CD4-positive, alpha-beta T cell treated with Interleukin-4 for 4 hours (primary cell): Measurements from ENCODE around the gene CTNNA2.
"Not testable (repeated sequence)": the region's sequence is repeated elsewhere in the genome, so short reads cannot be mapped to it uniquely, and the experiment has no call there.

Source experiments
- DNase-seq: peaks from one replicate; pipeline ENCODE4 v3.0.0-alpha.2; 2020

The CTNNA2 gene

GRCh38 chr2:79994161-79994560 is 481.3 kb downstream of the CTNNA2 start:
- DNase-seq: no peak

DNA sequence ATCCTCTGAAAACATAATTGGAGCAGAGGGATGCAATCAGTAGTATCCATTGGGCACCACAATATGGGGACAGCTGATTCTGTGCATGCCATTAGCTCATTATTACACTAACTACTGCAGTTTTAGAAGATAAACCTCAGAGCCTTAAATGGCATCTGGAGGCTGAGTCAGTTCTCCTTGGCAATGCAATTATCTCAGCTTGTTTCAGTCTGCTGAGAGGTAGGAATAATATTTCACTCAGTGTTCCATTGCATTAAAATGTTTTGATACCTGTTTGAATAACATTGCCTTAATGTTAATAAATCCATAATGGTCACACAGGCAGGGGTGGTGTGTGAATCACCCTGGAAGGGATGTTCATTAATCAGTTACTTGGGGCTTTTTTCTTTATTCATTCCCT is 482.1 kb downstream of the CTNNA2 start:
- no peak for DNase-seq

DNA sequence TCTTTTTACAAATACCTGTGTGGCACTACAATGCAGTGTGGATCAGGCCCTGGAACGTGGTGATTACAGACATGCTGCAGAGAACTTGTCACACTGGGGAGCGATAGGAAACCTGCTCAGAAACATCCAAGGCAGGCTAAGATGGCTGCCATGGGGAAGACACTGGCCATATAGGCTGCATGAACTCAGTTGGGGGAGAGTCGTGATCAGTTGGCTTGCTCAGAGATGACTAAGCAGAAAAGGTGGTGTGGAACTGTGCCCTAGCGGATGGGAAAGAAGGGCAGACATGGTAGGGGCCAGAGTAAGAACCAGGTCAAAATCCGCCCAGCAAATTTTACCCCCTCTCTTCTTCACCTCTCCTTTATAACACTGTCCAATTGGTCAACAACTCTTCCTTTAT is 483.9 kb downstream of the CTNNA2 start:
- DNase-seq: no peak

GRCh38 chr2:80001701-80002101 is 488.9 kb downstream of the CTNNA2 start:
- no peak for DNase-seq

DNA sequence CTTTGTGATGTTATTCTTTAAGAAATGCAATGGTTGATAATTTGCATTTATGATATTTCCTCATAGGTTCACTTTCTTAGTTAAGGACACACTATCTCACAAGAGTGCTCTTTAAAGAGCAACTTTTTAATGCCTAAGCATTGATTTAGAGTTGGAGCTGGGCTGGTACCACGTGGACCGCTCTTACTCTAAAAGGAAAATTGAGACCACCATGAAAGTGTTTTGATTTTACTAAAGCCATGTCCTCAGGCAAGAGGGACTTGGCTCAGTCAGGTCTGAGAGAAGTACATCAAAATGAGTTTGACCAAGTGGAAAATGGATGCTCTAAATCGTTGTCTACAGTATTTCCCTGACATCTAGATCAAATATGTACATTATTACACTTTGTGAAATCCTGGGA is 489.3 kb downstream of the CTNNA2 start:
- DNase-seq: no peak

DNA sequence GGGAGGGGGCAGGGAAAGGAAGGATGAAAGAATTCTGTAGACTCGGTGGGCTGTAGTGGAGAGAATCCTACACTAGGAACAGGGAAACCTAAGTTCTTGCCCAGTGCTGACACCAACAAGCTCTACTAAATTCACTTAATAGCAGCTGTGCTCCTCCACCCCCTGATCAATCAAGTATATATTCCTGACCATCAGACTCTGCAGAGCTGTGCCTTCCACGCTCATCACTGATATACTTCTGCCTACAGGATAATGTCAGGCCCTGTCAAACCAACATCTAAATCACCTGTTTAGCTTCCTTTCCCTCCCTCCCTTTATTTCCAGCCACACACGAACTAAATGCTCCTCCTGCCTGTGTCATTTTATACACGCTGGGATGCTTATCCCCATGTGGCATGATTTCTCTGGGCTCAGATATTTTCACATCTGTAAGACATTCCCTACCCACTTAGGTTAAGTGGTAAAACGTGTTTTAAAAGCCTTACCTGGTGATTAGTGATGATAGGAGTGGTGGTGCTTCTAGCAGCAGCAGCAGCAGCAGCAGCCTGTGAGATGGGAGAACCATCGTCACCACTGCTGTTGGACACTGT is 489.8 kb downstream of the CTNNA2 start:
- DNase-seq: no peak

DNA sequence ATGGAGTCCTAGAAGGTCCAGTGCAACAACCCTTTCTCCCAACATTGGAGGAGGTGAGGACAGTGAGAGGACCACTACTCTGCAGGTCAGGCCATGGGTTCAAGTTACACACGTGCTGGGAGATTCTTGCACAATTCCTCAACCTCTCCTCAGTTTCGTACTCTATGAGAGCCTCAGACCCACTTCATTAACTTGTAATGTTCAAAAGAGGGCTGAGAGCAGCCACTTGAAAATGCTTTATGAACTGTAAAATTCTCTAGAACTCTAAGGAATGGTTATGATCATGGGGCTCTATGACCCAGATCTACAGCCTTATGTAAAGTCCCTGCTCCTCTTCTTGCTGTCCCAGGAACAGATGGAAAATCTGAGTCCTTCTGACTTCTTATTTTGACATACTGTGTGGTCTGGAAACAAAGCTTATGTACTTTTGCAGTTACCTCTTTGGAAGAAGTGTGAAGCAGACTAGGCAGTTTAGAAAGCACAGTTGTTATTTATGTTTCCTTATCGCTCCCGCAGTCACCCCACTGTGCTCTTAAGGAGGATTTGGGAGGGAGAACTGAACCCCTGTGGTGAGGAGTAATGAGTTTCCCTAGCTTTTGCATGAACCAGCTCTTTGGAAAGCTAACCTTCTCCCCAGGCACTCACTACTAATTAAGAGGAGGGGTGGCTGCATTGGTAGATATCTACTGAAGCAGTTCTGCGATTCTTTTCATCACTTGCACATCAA is 495.1 kb downstream of the CTNNA2 start:
- DNase-seq: no peak

DNA sequence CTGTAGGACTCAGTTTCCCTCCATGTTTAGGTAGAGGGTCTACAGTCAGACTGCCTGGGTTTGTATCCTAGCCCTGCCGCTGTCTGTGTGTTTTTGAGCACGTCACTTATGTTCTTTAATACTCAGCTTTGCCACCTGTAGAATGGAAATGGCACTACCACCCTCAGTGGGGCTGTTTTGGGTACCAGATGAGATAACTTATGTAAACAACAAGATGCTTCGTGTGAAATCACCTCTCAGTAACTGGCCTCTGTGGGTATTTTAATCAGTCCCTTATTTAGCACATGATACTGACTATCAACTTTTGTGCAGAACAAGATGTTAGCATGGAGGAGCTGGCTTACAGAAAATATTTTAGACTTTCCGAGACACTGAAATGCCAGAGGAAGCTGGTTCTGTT is 495.7 kb downstream of the CTNNA2 start:
- no peak for DNase-seq

DNA sequence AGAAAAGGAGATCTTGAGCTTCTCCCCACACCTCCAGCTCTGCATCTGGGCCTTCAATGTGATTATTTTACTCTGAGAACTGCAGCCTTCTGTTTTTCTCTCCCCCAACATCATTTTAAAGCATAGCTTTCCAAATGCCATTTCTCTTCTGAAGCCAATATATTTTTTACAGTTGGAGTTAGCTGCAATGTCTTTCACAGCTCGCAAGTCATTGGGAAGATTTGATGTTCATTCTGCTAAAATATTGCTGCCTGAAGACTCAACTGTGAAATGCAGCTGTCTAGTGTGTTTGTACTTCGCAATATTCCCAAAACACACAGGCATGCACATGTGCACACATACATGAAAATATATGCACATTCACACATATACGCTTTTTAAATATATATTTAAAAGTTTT is 496.4 kb downstream of the CTNNA2 start:
- DNase-seq: no peak

- no peak for DNase-seq
Observed at GRCh38 chr2:80012061-80012460, 499.2 kb downstream of the CTNNA2 start.

DNA sequence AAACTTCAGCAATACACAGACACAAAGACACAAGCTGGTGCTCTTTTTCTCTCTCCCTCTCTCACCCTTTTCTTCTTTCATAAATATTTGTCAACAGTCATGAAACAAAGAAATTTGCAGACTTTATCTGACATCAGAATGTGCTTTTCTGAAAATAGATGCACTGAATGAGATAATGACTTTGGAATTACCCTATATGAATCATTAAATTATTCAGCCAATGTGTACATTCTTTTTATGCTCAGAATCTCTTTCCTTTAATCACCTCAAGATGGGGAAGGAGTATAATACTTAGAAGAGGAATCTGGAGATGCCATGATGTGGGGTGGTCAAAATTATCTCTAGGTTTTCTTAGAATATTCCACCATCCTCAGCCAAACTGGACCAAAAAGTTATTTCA is 501.8 kb downstream of the CTNNA2 start:
- DNase-seq: no peak

DNA sequence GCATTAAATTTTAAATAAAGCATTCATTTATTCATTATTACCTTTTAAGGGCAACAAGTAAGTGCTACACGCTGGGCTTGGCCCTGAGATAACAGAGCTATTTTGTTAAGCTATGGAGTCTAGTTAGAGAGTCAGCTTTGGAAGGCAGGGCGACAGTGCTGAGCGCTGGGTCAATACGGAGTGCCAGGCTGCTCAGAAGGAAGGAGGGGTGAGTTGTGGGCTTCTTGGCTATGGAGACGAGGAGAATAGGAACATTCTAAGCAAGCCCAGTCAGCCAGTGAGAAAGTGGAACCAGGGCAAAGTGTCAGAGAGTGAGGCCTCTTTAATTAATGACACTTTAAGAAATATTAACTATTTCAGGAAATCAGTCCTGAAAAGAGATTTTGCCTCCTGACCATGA is 503.3 kb downstream of the CTNNA2 start:
- DNase-seq: no peak

DNA sequence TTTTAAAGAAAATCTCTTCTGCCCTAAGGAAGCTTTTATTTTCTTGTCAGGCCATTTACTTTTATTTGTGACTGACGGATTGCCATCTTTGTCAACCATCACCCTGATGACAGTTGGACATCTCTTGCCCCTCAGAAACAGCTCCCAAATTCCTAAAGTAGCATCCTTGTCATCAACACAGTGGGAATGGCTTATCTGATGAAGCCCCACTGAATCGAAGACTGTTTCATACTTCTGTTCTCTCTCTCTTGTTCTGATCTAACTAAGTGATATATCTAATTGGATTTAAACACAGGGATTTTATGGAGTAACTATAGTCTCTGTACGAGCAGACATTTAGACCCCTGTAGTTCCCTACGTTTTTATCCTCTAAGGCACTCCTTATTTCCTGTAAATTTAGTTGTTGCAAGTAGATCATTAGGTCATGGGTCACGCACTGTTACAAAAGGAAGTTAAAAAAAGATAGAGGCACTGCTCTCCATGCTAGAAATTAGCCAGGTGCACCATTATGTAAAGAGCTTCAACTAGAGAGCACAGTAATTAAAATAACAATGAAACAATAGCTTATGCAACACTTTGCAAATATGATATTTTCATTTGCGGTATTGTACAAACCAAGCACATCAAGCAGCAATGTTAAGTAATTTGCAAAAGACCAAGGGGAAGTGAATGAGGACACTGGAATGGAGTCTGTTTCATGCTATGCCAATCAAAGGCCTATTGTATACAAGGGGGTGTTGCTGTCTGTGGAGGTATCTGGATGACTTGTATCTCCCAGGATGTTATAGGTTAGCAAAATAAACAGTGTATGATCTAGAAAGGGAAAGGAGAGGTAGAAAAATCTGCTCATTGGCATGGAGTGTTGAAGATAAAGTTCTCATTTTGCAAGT is 507.0 kb downstream of the CTNNA2 start:
- no peak for DNase-seq

GRCh38 chr2:80022018-80022417 is 509.2 kb downstream of the CTNNA2 start:
- no peak for DNase-seq

- no peak for DNase-seq
Observed at GRCh38 chr2:80026040-80026729, 513.3 kb downstream of the CTNNA2 start.

- no peak for DNase-seq
Observed at GRCh38 chr2:80028051-80028450, 515.2 kb downstream of the CTNNA2 start.

DNA sequence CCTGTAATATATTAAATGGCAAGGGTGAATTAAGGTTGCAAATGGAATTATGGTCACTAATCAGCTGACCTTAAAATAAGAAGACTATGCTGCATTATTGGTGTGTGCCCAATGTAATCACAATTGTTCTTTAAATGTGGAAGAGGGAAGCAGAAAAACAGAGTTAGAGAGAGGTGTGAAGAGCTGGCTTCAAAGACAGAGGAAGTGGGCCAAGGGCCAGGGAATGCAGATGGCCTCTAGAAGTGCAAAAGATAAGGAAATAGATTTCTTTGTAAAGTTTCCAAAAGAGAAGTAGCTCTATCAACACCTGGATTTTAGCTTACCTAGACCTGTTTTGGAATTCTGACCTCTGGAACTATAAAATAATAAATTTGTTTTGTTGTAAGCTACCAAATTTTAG is 515.7 kb downstream of the CTNNA2 start:
- no peak for DNase-seq

- DNase-seq: no peak
Observed at GRCh38 chr2:80030135-80030534, 517.3 kb downstream of the CTNNA2 start.

- DNase-seq: not testable (repeated sequence)
Observed at GRCh38 chr2:80032684-80033083, 519.8 kb downstream of the CTNNA2 start.

- no peak for DNase-seq
Observed at GRCh38 chr2:80035749-80036285, 523.0 kb downstream of the CTNNA2 start.

- no peak for DNase-seq
Observed at GRCh38 chr2:80037310-80037709, 524.5 kb downstream of the CTNNA2 start.

GRCh38 chr2:80040226-80040625 is 527.4 kb downstream of the CTNNA2 start:
- DNase-seq: no peak

- DNase-seq: no peak
Observed at GRCh38 chr2:80042635-80043034, 529.8 kb downstream of the CTNNA2 start.
